ENCODE measurements around the gene DCP2.
A peak's percentile ranks its signal among the peaks of the same experiment; 100 is the strongest.

- TF ChIP-seq CTCF (IDR thresholded peaks at IDR 0.05): peak; percentile 82 to 89 (median 87)
- no peak for TF ChIP-seq POLR2A (IDR thresholded peaks at IDR 0.05)
These were observed 19.4 kb downstream of the DCP2 start for GRCh38 chr5:112995764-112996618.
